HG02884 (cell line): ENCODE data around the gene GALNT6.

ENCODE experiments used
- ATAC-seq: cut with Tn5 transposase; IDR thresholded peaks from one replicate; pipeline ENCODE4 v1.9.1; 2021; ENCODE audit warnings: mild to moderate bottlenecking, moderate library complexity; ENCODE audit not compliant: unreplicated experiment

The GALNT6 gene

GRCh38 chr12:51383269-51383905 is 7.8 kb downstream of the GALNT6 start:
- no peak for ATAC-seq

- no peak for ATAC-seq
Measured at GRCh38 chr12:51382173-51382572, 9.0 kb downstream of the GALNT6 start.

- ATAC-seq: no peak
Measured at GRCh38 chr12:51381226-51382079, 9.8 kb downstream of the GALNT6 start.

GRCh38 chr12:51379571-51379970 is 11.6 kb downstream of the GALNT6 start:
- no peak for ATAC-seq

- no peak for ATAC-seq
Measured at GRCh38 chr12:51378749-51379148, 12.5 kb downstream of the GALNT6 start.

GRCh38 chr12:51377099-51377984 is 13.9 kb downstream of the GALNT6 start:
- no peak for ATAC-seq

GRCh38 chr12:51374856-51375255 is 16.4 kb downstream of the GALNT6 start:
- ATAC-seq: no peak

- ATAC-seq: no peak
Measured at GRCh38 chr12:51374361-51374760, 16.8 kb downstream of the GALNT6 start.

- no peak for ATAC-seq
Measured at GRCh38 chr12:51373187-51373586, 18.0 kb downstream of the GALNT6 start.

- no peak for ATAC-seq
Measured at GRCh38 chr12:51372021-51372420, 19.2 kb downstream of the GALNT6 start.

- ATAC-seq: no peak
Measured at GRCh38 chr12:51371295-51371953, 19.8 kb downstream of the GALNT6 start.

GRCh38 chr12:51370667-51371066 is 20.5 kb downstream of the GALNT6 start:
- no peak for ATAC-seq

- ATAC-seq: no peak
Measured at GRCh38 chr12:51369581-51369980, 21.6 kb downstream of the GALNT6 start.

GRCh38 chr12:51368640-51369517 is 22.3 kb downstream of the GALNT6 start:
- peak; percentile 97 for ATAC-seq

GRCh38 chr12:51365276-51365675 is 25.9 kb downstream of the GALNT6 start:
- ATAC-seq: no peak

GRCh38 chr12:51364001-51364400 is 27.2 kb downstream of the GALNT6 start:
- ATAC-seq: no peak

- no peak for ATAC-seq
Measured at GRCh38 chr12:51362747-51363342, 28.4 kb downstream of the GALNT6 start.

GRCh38 chr12:51362307-51362706 is 28.9 kb downstream of the GALNT6 start:
- no peak for ATAC-seq
